GM18508 (cell line): ENCODE results near the gene TMEM150A.
"Not testable (repeated sequence)": the region's sequence is repeated elsewhere in the genome, so short reads cannot be mapped to it uniquely, and the experiment has no call there.

Experiments used
- ATAC-seq: cut with Tn5 transposase; IDR thresholded peaks from one replicate; pipeline ENCODE4 v1.9.1; 2021; ENCODE audit warnings: moderate number of reproducible peaks; ENCODE audit not compliant: insufficient read depth, unreplicated experiment

Gene TMEM150A, protein sequence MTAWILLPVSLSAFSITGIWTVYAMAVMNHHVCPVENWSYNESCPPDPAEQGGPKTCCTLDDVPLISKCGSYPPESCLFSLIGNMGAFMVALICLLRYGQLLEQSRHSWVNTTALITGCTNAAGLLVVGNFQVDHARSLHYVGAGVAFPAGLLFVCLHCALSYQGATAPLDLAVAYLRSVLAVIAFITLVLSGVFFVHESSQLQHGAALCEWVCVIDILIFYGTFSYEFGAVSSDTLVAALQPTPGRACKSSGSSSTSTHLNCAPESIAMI

DNA sequence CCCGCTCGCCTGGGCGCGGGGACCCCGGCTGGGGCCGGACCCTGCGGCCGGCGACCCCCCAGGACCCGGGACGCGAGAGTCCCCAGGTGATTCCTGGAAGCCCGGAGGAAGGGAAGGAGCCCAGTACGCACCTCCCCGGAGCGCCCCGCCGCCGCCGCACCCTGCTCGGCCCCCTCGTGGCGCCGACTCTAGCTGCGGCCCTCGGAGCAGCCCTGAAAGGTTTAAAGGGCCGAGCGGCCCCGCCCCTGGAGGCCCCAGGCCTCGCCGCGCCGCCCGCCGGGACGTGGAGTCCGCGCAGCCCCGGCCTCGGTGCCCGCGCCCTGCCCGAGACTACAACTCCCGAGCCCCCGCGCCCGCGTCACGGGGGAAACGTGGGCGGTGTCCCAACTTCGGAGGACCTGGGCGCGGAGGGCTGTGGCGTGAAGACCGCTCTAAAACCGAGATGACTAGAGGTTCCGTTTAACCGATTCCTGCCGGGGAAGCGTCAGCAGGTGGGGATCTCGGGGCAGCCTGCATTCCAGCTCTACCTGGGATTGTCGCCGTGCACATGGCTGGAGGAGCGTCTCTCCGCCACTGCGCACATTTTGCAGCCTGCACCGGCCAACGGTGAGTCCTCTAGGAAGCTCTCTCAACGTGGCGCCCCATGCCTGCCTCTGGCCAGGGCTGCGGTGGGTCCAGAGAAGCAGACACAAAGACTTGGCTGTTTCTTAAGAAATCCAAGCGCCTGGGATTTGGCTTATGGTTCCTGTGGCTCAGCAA is at the start of gene TMEM150A:
TSS of gene TMEM150A (minus strand) at position 223 of the 759 bp plus-strand sequence. CDS start 750 bp downstream, outside the sequence.
- ATAC-seq: peak; percentile 67

- ATAC-seq: no peak
Measured at GRCh38 chr2:85652056-85652455, 49.6 kb upstream of the TMEM150A start.

GRCh38 chr2:85651097-85651496 is 48.6 kb upstream of the TMEM150A start:
- no peak for ATAC-seq

DNA sequence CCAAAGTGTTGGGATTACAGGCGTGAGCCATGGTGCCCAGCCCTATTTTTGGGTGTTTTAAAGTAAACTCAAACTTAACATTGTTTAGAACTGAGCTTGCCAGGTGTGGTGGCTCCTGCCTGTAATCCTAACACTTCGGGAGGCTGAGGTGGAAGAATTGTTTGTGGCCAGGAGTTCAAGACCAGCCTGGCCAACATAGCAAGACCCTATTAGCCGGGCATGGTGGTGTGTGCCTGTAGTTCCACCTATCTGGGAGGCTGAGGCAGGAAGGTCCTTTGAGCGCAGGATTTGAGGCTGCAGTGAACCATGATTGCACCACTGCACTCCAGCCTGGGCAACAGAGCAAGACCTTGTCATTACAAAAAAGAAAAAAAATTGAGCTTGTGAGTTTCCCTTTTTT is 48.0 kb upstream of the TMEM150A start:
- no peak for ATAC-seq

DNA sequence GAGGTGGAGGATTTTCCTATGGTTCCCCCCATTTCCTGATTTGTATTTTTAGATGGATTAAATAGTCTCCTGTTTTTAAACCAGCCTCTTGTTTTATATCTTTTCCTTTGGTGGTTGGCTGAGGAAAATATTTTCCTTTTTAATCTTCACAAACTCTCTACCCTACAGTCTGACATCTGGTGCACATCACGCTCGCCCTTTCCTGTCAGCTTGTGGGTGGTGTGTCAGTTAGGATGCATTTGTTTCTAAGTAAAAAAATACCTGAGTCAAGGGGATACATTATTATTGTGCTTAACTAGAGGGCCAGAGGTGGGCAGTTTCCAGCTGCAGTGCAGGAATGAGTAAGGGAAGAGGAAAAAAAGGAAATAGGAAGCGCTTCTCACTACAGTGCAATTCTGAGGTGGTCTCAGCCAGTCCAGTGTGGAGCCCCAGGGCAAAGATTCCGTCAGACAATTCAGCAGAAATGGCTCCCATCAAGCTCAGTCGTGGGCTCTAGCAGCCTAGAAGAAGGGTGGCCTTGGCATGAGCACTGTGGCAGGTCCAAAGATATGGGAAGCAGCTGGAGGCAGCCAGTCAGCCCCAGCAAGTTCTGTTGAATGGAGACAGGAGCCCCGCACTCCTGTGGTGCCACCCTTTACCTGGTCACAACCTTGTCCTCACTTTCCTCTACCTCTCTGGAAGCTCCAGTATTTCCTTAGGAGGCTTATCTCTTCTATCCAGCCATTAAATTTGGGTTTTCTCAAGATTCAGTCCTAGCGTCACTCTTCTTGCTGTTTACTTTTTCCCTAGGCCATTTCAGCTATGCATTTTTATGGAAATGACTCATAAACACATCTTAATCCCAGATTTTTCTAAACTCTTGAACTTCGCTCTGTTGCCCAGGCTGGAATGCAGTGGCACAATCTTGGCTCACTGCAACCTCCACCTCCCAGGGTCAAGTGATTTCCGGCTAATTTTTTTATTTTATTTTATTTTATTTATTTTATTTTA is 47.0 kb upstream of the TMEM150A start:
- no peak for ATAC-seq

DNA sequence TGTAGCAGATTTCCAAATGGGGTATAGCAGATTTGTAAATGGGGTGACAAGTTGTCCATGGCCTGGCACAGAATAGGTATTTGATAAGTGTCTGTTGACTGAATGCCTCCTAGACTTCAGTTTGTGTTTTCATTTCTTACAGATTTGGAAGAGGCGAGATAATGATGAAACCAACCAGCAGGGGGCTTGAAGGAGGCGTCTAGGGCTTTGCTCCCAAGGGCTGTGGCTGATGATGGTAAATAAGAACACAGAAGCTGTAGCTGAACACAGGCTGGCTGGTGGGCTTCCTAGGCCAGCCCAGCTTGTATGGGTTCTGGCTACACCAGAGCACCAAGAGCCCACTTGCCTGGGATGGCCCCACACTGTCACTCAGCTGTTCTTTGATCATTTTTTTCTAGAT is 46.1 kb upstream of the TMEM150A start:
- ATAC-seq: no peak

- no peak for ATAC-seq
Measured at GRCh38 chr2:85647823-85648526, 45.5 kb upstream of the TMEM150A start.

GRCh38 chr2:85646166-85646565 is 43.7 kb upstream of the TMEM150A start:
- no peak for ATAC-seq

GRCh38 chr2:85644909-85645308 is 42.4 kb upstream of the TMEM150A start:
- ATAC-seq: no peak

GRCh38 chr2:85642725-85643124 is 40.2 kb upstream of the TMEM150A start:
- ATAC-seq: no peak

GRCh38 chr2:85635636-85636035 is 33.1 kb upstream of the TMEM150A start:
- no peak for ATAC-seq

- ATAC-seq: no peak
Measured at GRCh38 chr2:85635011-85635410, 32.5 kb upstream of the TMEM150A start.

GRCh38 chr2:85631316-85631715 is 28.8 kb upstream of the TMEM150A start:
- ATAC-seq: no peak

- ATAC-seq: no peak
Measured at GRCh38 chr2:85628658-85629057, 26.2 kb upstream of the TMEM150A start.

DNA sequence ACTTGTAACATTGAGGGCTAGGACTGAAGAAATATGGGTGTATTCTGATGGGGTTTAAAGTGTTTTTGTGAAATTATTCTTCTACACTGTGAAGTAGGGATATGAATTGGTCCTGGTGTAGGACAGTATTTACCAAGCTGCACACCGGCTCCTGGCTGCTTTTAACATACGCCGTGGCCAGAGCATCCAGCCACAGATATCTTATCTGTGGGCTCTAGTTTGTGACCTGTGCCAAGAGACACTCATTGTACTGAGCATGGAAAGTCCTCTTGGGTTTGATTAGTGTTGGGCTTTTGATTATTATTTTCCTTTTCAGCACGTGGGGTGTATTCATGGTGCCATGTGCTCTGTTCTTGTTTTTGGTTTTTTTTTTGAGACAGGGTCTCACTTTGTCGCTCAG is 21.5 kb upstream of the TMEM150A start:
- ATAC-seq: no peak

GRCh38 chr2:85621338-85621737 is 18.8 kb upstream of the TMEM150A start:
- ATAC-seq: no peak

DNA sequence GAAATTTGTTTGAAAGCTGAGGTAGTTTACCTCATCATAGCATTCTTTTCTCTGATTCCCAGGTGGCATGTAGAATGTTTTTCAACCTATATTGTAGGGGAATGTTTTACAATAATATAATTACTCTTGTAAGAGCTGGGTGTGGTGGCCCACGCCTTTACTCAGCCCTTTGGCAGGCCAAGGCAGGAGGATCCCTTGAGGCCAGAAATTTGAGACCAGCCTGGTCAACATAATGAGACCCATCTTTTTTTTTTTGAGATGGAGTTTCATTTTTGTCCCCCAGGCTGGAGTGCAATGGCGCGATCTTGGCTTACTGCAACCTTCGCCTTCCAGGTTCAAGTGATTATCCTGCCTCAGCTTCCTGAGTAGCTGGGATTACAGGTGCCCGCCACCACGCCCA is 17.1 kb upstream of the TMEM150A start:
- ATAC-seq: no peak

GRCh38 chr2:85617723-85618122 is 15.2 kb upstream of the TMEM150A start:
- not testable (repeated sequence) for ATAC-seq

DNA sequence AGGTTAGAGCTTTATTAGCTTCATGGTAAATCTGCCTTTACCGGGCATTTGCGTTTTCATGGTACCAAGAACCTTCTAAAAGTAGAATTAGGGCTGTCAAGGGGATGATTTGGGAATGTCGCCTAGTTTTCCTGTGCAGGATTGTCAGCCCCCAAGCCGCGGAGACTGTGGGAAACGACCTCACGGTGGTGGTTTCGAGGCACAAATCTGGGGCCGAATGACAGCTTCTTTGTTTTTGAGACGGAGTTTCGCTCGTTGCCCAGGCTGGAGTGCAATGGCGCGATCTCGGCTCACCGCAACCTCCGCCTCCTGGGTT is 12.9 kb upstream of the TMEM150A start:
- ATAC-seq: no peak

- ATAC-seq: not testable (repeated sequence)
Measured at GRCh38 chr2:85614757-85615156, 12.3 kb upstream of the TMEM150A start.
